GM04503 (cell line): ENCODE data around the gene APBA2.
"Not testable (repeated sequence)": the region's sequence is repeated elsewhere in the genome, so short reads cannot be mapped to it uniquely, and the experiment has no call there.

ENCODE experiments used
- DNase-seq: peaks from one replicate; pipeline ENCODE4 v3.0.0-alpha.2; 2012; ENCODE audit warnings: low read depth

Gene APBA2

GRCh38 chr15:29135702-29136646 lies 250.2 kb downstream of the APBA2 start:
- DNase-seq, result no peak

- DNase-seq, result no peak
Measured at GRCh38 chr15:29138260-29138659, 252.5 kb downstream of the APBA2 start.

DNA sequence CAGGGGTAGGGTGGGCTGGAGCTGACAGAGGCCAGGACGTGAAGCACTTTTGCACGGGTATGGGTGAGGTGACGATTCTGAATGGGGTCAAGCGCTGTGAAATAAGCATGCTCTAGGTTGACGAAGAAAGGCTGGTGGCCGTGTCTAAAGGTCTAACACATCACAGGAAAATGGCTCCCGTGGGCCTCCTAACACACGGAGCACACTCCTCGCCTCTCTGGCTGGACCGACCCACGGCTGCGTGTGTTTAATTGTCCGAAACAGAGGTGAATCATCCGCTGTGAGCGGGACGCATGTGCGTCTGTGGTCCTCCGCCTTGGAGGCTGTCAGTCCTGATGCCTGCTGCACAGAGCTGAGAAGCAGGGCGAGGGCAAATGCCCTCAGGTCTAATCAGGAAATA lies 253.3 kb downstream of the APBA2 start:
- DNase-seq, result no peak

DNA sequence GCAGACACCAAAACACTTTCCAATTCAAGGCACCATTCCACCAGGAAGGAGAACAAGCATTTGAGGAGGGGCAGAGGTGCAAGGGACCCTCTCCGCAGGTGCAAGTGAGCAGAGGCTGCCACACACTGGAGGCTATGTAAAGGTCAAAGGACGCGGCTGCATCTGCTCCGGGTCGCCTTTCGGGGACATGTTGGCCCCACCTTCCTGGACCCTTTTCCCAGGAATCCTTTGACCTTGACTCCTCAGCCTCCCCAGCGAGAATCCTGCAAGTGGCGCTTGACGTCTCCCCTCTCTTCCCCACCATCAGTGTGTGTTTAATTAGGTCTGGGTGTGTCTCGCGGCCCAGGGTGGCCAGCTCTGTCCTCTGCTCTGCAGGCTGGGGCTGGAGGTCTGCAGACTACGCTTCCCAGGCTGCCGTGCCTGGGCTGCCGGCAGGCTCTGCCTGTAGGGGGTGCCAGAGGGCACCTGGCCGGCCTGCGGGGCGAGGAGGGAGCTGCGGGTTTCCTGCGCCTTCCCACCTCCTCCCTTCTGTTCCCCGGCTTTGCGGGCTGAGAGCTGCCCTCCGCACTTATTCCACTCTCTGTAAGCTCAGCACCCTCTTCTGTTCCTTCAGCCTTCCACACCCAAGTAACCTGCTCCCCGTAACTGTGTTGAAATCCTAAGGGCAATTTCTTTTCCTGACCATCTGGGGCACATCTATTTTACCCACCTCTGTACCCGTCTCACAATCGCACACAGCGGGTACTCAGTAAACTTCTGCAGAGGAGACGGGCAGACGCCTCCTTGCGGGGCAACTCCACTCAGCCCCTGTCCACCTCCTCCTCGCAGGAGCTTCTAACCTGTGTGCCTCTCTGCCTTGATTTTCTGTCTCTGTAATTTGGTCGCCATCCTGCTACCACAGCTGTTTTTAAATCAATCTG lies 254.0 kb downstream of the APBA2 start:
- DNase-seq, result no peak

DNA sequence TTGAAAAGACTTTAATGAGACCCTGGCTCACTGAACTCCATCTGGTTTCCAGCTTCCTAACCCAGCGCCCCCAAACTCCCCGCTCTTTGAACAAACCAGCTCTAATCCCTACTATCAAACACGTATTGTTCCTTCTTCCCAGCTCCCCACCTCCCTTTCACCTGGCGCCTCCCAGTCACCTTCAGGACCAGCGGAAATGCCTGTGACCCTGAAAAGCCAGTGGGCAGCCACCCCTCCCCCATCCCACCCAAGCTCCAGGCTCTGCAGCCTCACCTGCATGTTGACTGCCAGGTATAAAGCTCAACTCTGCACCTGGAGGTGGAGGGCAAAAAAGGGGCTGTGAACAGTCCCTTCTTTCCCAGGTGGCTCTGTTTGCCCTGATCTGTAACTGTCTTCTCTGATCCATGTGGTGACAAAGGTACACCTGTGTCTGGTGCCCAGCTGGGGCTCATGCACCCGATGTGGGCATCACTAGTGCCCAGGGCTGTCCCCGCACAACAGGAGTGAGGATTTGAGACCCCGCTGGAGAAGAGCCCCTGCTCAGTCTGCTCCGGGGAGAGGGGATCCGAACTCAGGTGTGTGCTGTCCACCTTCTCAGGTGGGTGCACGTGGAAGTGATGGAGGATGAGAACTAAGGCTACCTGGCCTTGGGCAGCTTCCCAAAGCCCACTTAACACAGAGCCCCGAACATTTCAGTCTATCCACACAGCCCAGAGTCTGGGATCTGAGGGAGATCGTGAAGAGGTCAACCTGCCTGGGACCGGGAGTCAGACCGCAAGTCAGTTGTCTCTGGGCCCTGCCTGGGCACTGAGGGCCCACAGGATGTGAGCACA lies 254.9 kb downstream of the APBA2 start:
- no peak for DNase-seq

DNA sequence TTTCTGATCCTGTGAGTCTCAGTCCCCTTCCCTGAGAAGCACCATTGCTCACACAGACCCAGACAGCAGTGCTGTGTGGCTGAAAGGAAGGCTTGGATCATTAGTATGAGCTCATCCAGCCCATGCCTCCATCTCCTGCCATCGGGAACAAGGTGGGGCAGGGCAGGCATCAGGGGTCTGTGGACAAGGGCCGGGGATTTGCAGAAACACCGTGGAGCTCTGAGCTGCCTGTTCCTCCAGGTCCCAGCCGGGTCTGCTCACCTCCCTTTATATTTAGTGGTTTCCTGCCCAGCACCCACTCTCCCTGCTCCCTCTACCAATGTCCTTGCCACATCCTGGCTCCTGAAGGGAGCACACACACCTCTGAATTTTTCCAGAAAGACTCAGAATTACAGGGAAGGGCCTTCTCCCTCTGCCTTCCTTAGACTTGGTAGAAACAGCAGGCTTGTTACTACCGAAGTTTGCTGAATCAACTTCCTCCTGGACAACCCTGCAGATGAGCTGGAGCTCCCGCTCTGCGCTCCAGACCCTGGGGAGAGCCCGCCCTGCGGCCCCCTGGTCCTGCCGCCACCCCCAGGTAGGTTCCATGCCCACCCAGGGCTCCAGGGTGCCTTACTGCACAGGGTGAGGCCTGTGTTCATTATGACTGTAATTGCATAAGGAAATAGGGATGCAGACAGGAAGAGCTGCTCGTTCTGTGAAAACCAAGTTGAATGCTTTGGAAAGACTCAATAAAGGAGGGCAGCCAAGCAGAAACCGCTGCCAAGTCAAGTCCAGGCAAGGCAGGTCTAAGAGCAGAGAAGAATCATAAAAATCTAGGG lies 255.7 kb downstream of the APBA2 start:
- no peak for DNase-seq

DNA sequence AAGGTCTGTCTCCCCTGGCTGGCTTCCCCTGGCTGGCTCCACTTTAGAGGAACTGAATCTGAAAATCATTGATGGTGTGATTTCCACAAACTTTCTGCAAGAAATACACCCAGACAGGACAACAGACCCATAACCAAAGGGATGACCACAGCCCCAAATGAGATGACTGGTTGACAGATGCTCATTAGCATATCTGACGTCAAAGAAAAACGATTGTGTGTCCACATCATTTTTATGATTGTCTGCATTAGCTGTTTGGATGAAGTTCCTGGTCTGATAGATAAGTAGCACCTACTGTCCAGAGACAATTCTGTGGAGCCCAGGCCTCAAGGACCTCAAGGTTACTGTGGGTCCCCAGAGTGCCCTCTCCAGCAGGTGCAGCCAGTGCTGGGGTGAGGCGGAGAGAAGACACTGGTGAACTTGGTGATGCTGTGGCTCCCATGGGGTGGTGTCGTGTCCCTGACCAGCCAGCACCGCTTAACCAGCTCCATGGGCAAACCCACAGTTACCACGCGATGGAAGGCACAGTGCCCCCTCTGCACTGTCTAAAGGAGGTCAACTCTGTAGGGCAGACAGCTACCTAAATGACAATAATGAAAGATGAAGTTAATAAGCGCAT lies 256.5 kb downstream of the APBA2 start:
- DNase-seq, result no peak

GRCh38 chr15:29143293-29143692 lies 257.5 kb downstream of the APBA2 start:
- DNase-seq, result no peak

DNA sequence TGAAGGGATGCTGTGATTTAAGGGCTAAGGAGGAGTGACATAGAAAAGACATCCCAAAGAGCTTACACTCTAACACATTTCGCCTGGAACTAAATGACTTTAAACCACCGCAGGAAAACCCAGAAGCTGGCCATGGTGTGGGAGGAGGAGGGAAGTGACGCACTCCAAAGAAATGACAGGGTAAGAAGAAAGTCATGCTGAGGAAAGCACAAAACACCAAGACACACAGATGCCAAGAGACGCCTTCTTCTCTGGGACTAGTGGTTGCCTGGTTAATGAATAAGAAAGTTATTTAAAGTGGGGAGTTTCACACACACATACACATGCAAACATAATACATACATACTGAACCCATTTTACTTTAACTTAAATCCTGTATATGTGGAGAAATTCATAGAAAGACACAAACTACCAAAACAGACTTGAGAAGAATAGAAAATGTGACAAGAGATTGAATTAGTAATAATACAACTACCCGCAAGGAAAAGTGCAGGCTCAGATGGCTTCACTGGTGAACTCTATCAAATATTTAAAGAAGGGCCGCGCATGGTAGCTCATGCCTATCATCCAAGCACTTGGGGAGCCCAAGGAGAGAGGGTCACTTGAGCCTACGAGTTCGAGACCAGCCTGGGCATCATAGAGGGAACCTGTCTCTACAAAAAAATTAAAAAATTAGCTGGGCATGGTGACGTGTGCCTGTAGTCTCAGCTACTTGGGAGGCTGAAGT lies 258.3 kb downstream of the APBA2 start:
- peak; percentile 57 for DNase-seq

DNA sequence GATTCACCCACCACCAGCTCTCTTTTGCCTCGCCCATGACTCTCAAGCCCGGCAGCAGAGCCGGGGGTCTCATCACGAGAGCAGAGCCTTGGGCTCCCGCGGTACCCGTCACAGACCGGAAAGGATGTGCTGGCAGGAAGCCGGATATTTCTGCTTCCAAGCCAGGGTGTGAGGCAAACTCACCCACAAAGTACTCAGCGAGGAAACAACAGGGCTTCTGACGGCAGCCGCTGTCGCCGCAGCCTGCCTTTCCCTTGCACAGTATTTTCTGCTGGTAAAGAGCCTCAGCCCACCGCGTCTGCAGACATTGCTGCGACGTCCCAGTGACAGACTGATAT lies 263.9 kb downstream of the APBA2 start:
- DNase-seq, result no peak

DNA sequence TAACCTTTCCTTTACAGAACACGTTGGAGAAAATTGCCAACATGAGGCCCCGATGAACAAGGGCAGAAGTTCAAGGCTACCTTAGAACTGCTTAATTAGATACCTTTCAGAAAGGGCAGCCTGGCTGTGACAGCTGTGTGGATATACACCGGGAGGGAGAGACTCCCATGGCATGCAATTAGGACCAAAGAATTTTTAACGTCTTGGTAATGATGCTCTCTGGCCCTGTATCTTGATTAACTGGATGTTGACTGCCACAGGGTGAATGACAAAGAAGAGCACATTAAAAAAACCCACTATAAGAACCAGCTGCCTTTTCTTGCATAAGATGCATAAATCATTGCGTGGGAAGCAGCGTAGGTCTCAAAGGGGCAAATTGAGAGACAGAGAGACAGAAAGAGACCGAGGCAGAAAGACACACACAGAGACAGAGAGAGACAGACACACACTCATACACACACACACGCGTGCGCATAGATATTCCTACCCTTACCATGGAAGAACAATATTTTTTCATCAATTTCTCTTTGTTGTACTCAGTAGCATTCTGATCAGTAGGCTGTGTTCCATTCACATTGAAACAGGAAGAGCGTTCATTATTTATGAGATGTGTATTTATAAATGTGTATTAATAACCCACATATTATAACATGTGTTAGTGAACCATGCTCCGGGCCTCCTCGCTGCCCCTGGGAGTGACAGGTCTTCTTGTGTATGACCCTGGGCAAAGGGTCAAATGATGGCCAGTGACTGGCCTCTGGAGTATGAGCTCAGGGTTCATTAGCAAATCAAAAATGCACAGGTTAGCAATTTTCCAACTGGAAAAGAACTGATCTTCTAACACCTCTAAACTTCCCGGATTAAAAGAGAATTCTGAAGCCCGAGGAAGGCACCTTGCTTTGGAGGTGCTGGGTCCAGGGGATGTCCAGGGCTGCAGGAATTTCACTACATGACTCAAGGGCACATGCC lies 265.0 kb downstream of the APBA2 start:
- no peak for DNase-seq

GRCh38 chr15:29151484-29151857 lies 265.7 kb downstream of the APBA2 start:
- DNase-seq, result no peak

DNA sequence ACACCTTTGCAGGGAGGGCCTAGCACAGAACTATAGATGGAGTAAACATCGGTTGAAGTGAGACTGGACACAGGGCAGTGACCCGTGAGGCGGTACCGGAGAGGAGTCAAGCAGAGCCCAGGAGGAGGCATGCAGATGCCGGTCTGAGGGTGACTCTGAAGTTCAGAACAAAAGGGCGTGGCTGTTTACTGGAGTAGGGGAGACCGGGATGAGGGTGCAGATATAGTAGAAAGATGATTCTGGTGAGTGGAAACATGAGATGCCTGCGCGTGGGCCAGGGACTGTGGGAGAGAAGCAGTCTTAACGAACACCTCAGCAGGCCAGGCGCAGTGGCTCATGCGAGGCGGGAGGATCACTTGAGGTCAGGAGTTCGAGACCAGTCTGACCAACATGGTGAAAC lies 270.7 kb downstream of the APBA2 start:
- no peak for DNase-seq

DNA sequence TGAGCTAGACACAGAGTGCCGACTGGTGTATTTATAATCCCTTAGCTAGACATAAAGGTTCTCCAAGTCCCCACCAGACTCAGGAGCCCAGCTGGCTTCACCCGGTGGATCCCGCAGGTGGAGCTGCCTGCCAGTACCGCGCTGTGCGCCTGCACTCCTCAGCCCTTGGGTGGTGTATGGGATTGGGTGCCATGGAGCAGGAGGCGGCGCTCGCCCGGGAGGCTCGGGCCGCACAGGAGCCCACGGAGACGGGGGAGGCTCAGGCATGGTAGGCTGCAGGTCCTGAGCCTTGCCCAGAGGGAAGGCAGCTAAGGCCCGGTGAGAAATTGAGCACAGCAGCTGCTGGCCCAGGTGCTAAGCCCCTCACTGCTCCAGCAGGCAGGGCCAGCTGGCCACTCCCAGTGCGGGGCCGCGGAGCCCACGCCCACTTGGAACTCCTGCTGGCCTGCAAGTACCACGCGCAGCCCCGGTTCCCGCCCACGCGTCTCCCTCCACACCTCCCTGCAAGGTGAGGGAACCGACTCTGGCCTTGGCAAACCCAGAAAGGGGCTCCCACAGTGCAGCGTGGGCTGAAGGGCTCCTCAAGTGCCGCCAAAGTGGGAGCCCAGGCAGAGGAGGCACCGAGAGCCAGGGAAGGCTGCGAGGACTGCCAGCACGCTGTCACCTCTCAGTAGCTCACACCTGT lies 274.1 kb downstream of the APBA2 start:
- DNase-seq, result no peak

GRCh38 chr15:29162411-29162810 lies 276.6 kb downstream of the APBA2 start:
- no peak for DNase-seq

DNA sequence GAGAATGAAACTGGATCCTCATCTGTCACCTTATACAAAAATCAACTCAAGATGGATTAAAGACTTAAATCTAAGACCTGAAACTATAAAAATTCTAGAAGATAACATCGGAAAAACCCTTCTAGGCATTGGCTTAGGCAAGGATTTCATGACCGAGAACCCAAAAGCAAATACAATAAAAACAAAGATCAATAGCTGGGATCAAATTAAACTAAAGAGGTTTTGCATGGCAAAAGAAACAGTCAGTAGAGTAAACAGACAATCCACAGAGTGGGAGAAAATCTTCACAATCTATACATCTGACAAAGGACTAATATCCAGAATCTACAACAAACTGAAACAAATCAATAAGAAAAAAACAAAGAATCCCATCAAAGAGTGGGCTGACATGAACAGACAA lies 281.3 kb downstream of the APBA2 start:
- DNase-seq, result not testable (repeated sequence)
